GM21529 (cell line): Measurements from ENCODE around the gene RB1.

Experiments
- ATAC-seq: cut with Tn5 transposase; IDR thresholded peaks from one replicate; pipeline ENCODE4 v1.9.1; 2021; ENCODE audit not compliant: unreplicated experiment

The RB1 gene

DNA sequence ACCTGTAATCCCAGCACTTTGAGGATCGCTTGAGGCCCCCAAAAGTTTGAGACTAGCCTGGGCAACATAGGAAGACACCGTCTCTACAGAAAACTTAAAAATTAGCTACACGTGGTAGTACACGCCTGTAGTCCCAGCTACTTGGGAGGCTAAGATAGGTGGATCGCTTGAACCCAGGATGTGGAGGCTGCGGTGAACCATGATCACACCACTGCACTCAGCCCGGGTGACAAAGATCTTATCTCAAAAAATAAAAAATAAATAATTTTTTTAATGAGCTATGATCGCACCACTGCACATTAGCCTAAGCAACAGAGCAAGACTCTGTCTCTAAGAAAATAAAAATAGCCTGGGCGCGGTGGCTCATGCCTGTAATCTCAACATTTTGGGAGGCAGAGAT is 222.7 kb downstream of the RB1 start:
- ATAC-seq: no peak

DNA sequence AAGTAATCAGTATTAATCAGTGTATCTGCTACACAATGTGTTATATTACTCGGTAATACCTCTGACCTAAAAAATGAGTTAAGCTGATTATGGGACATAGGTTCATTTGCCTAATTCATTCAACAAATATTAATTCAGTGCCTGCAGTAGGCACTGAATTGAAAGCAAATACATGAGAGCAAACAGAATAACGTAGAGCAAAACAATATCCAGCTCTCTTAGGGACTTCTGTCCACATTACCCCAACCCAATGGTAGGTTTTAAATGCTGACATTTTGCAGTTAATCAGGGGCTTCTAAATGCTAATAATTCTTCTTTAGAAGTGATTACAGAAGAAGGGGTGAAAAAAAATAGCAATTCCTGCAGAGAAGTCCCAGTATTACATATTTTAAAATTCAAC is 224.4 kb downstream of the RB1 start:
- no peak for ATAC-seq

DNA sequence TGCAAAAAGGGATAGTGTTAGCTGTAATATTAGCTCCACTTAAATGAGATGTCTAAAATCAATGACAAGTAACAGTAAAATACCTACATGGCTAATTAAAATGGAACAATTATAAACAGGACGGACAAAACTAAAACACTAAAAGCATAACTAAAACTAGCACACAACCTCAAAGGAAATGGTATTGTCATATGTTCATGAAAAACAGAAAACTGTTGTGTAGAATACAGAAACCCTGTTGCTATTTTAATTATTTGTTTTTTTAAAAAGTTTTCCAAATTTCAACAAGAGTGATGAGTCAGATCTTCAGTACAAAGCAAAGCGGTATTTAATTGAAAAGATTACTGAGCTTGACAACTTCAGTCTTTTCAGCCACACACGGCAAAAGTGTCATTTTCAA is 225.2 kb downstream of the RB1 start:
- ATAC-seq: no peak

DNA sequence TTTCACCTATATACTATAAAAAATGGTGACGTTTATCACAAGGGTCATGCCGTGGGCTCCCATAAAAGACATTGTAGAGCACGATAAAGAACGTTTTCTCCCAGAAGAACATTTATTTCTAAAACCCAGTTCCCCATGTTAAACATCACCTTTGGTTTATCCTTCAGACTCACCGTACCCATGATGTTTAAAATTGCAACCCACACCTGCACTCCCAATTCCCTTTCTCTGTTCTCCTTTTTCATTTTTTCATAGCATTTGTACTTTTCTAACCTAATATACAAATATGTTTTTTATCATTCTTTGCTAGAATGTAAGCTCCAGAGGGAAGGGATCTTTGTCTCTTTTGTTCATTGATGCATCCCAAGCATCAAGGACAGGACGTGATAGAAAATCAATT is 227.3 kb downstream of the RB1 start:
- no peak for ATAC-seq
